OCI-LY3 (cell line): ENCODE results near the gene CYFIP2.
"Not testable (repeated sequence)": the region's sequence is repeated elsewhere in the genome, so short reads cannot be mapped to it uniquely, and the experiment has no call there.

Source experiments
- H2AFZ ChIP-seq: fragments of 200-600, 300-600 bp; shearing (Covaris generic); 2 replicates; pipeline ENCODE4 v1.6.0; 2014; ENCODE audit warnings: antibody characterized with exemption, low read depth, low read length
- H3K27ac ChIP-seq: fragments of 200-600, 300-600 bp; sonication (generic); 2 replicates; pipeline ENCODE4 v1.5.1; 2014; ENCODE audit warnings: mild to moderate bottlenecking, low read length, moderate library complexity, mixed read lengths
- H3K27me3 ChIP-seq: fragments of 200-600, 300-600 bp; sonication (generic); 2 replicates; pipeline ENCODE4 v1.6.1; 2014; ENCODE audit warnings: low read depth, low read length, mixed read lengths
- H3K36me3 ChIP-seq: fragments of 200-600, 300-600 bp; sonication (generic); replicated peaks from 2 replicates; pipeline ENCODE3; 2014; ENCODE audit warnings: low read depth, low read length, mixed read lengths
- H3K4me1 ChIP-seq: fragments of 300-600, 200-600 bp; sonication (generic); 2 replicates; pipeline ENCODE4 v1.6.1; 2014; ENCODE audit warnings: low read length, mixed read lengths
- H3K4me2 ChIP-seq: fragments of 200-600, 300-600 bp; sonication (generic); 2 replicates; pipeline ENCODE4 v1.6.1; 2014; ENCODE audit warnings: low read length, mixed read lengths
- H3K4me3 ChIP-seq: fragments of 300-600, 200-600 bp; sonication (generic); 2 replicates; pipeline ENCODE4 v1.5.1; 2014; ENCODE audit warnings: antibody characterized with exemption, mild to moderate bottlenecking, low read length, moderate library complexity
- H3K79me2 ChIP-seq: fragments of 300-600, 200-600 bp; shearing (Covaris generic); 2 replicates; pipeline ENCODE4 v1.6.1; 2014; ENCODE audit warnings: mild to moderate bottlenecking, low read length, mixed read lengths
- H3K9ac ChIP-seq: fragments of 300-600, 200-600 bp; shearing (Covaris generic); 2 replicates; pipeline ENCODE4 v1.6.0; 2014; ENCODE audit warnings: mild to moderate bottlenecking, low read length, moderate library complexity
- H3K9me3 ChIP-seq: fragments of 200-600, 300-600 bp; shearing (Covaris generic); 2 replicates; pipeline ENCODE4 v1.6.1; 2014; ENCODE audit warnings: low read length, mixed read lengths; ENCODE audit not compliant: insufficient read depth
- H4K20me1 ChIP-seq: fragments of 200-600, 300-600 bp; sonication (generic); 2 replicates; pipeline ENCODE4 v1.6.1; 2016; ENCODE audit warnings: low read length, mixed read lengths; ENCODE audit not compliant: insufficient read depth
- EZH2phosphoT487 ChIP-seq: fragments of 200-600 bp; shearing (Covaris generic); IDR thresholded peaks from 2 replicates; pipeline ENCODE4 v1.6.1; 2018; ENCODE audit warnings: antibody characterized with exemption, mixed run types, low read depth
- TF ChIP-seq, protein P1 (sequence below): fragments of 200-600, 300-600 bp; sonication (generic); IDR thresholded peaks from 2 replicates; pipeline ENCODE4 v1.5.1; 2014; ENCODE audit warnings: antibody characterized with exemption, low read length, low read depth

Gene CYFIP2

DNA sequence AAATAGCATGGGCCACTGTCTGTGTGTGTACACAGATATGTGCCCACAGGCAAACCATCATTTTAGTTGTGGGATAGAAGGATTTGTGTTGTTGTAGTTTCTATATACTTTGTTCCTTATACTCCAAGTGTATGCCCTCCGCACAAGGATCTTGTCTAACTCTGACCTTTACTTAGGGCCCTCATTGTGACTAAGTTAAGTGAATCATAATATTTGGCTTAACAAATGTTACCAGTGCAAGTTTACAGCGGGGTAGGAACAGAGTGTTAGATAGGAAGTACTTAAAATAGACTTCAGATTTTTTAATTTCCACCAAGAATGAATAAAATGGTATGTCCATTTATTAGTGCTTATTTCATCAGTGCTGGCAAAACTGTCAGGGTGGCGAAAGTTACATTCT, 29.5 kb upstream of the CYFIP2 start:
- Histone ChIP-seq H2AFZ (no peak overlapping the region), H4K20me1 (no peaks in the 10 kb centered on the region), H3K4me3 (no peak overlapping the region), H3K4me1 (no peaks in the 10 kb centered on the region), H3K79me2 (no peaks in the 10 kb centered on the region), H3K27me3 (no peaks in the 10 kb centered on the region), H3K36me3 (no peaks in the 10 kb centered on the region), H3K4me2 (no peak overlapping the region), H3K9me3 (no peaks in the 10 kb centered on the region), H3K9ac (no peak overlapping the region), H3K27ac (no peak overlapping the region)
- TF ChIP-seq EZH2phosphoT487, result no peak
- TF ChIP-seq, protein P1, sequence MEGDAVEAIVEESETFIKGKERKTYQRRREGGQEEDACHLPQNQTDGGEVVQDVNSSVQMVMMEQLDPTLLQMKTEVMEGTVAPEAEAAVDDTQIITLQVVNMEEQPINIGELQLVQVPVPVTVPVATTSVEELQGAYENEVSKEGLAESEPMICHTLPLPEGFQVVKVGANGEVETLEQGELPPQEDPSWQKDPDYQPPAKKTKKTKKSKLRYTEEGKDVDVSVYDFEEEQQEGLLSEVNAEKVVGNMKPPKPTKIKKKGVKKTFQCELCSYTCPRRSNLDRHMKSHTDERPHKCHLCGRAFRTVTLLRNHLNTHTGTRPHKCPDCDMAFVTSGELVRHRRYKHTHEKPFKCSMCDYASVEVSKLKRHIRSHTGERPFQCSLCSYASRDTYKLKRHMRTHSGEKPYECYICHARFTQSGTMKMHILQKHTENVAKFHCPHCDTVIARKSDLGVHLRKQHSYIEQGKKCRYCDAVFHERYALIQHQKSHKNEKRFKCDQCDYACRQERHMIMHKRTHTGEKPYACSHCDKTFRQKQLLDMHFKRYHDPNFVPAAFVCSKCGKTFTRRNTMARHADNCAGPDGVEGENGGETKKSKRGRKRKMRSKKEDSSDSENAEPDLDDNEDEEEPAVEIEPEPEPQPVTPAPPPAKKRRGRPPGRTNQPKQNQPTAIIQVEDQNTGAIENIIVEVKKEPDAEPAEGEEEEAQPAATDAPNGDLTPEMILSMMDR, result no peak

DNA sequence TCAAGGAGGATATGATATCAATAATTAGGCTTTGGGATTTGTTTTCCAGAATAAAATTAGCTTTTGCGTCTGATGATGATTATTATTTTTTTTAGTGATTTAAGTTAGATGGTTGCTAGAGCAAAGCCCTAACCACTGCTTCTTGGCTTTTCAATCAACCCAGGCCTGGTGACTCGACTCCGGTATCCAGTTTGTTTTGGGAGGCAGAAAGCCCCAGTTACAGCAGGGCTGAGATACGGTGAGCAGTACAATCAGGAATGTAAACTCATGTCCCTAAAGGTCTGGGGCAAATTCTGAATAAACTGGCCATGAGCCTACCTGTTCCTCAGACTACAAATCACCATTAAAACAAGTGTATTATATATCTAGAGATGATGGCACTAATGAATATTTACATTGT, 24.4 kb upstream of the CYFIP2 start:
- no peaks in the 10 kb centered on the region for H3K27me3 ChIP-seq
- no peak overlapping the region for H3K27ac ChIP-seq
- no peak overlapping the region for H3K4me2 ChIP-seq
- no peaks in the 10 kb centered on the region for H3K36me3 ChIP-seq
- no peaks in the 10 kb centered on the region for H3K79me2 ChIP-seq
- no peaks in the 10 kb centered on the region for H3K9me3 ChIP-seq
- no peak overlapping the region for H2AFZ ChIP-seq
- TF ChIP-seq, protein P1, result no peak
- TF ChIP-seq EZH2phosphoT487, result no peak
- H4K20me1 ChIP-seq, result no peaks in the 10 kb centered on the region
- no peak overlapping the region for H3K4me3 ChIP-seq
- H3K9ac ChIP-seq, result no peak overlapping the region
- no peaks in the 10 kb centered on the region for H3K4me1 ChIP-seq

DNA sequence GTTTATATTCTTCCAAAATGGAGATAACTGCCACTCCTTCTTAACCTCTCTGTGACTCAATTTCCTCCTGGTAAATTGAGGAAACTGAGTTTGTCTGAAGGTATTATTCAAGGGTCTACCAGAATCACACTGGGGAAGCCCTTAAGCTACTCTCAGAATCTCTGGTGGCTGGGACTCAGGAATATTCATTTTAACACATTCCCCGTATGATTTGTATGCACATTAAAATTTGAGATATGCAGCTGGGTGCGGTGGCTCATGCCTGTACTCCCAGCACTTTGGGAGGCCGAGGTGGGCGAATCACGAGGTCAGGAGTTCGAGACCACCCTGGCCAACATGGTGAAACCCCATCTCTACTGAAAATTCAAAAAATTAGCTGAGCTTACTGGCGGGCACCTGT, 21.2 kb upstream of the CYFIP2 start:
- H3K27me3 ChIP-seq, H3K4me2 ChIP-seq, H3K36me3 ChIP-seq, H3K27ac ChIP-seq, H3K79me2 ChIP-seq, H2AFZ ChIP-seq, H4K20me1 ChIP-seq, H3K4me1 ChIP-seq, H3K9ac ChIP-seq, H3K4me3 ChIP-seq, H3K9me3 ChIP-seq: not testable (repeated sequence)

DNA sequence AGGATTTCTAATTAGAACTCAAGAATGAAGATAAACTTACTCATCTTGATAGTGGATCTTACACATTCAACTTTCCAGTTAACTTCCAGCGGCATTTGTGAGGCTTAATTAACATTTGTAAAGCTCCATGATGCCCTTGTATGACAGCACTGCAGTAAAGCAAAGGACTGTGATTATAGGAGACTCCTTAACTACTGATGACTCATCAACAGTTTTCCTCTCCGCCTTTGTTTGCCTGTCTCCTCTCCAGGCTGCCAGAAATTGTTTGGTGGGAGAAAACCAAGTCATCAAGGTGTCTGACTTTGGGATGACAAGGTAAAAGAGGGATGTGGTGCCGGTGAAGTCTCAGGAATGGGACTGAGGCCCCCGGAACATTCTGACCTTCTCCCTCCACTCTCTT, 20.4 kb upstream of the CYFIP2 start:
- no peak for TF ChIP-seq EZH2phosphoT487
- TF ChIP-seq, protein P1, result no peak
- no peak overlapping the region for H2AFZ ChIP-seq
- H3K9me3 ChIP-seq, result no peaks in the 10 kb centered on the region
- no peaks in the 10 kb centered on the region for H3K36me3 ChIP-seq
- no peak overlapping the region for H3K4me3 ChIP-seq
- H3K79me2 ChIP-seq, result no peaks in the 10 kb centered on the region
- H4K20me1 ChIP-seq, result no peaks in the 10 kb centered on the region
- no peak overlapping the region for H3K9ac ChIP-seq
- no peaks in the 10 kb centered on the region for H3K4me1 ChIP-seq
- no peaks in the 10 kb centered on the region for H3K27me3 ChIP-seq
- no peak overlapping the region for H3K27ac ChIP-seq
- no peak overlapping the region for H3K4me2 ChIP-seq

DNA sequence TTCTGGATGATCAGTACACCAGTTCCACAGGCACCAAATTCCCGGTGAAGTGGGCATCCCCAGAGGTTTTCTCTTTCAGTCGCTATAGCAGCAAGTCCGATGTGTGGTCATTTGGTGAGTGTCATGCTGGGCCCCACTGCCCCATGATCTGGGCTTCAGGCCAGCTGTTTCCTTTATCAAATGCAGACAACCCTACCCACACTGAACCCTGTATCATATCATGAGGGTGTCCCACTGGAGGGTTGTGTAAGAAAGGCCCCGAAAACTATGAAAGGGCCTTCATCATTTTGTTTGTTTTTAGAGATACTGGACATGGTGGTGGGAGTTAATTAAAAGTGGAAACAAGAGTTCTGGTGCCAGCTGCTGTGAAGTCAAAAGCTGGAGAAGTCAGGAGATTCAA, 20.0 kb upstream of the CYFIP2 start:
- H3K79me2 ChIP-seq, result no peaks in the 10 kb centered on the region
- TF ChIP-seq, protein P1, result no peak
- TF ChIP-seq EZH2phosphoT487, result no peak
- H3K36me3 ChIP-seq, result no peaks in the 10 kb centered on the region
- no peaks in the 10 kb centered on the region for H3K9me3 ChIP-seq
- H3K27me3 ChIP-seq, result no peaks in the 10 kb centered on the region
- H3K9ac ChIP-seq, result no peak overlapping the region
- no peaks in the 10 kb centered on the region for H4K20me1 ChIP-seq
- no peak overlapping the region for H3K27ac ChIP-seq
- H3K4me3 ChIP-seq, result no peak overlapping the region
- no peak overlapping the region for H2AFZ ChIP-seq
- no peak overlapping the region for H3K4me2 ChIP-seq
- H3K4me1 ChIP-seq, result no peaks in the 10 kb centered on the region
